Measurements from ENCODE around the gene INSIG1.

GRCh38 chr7:155254018-155254417 is 43.7 kb upstream of the INSIG1 start:
- TF ChIP-seq, protein P1, sequence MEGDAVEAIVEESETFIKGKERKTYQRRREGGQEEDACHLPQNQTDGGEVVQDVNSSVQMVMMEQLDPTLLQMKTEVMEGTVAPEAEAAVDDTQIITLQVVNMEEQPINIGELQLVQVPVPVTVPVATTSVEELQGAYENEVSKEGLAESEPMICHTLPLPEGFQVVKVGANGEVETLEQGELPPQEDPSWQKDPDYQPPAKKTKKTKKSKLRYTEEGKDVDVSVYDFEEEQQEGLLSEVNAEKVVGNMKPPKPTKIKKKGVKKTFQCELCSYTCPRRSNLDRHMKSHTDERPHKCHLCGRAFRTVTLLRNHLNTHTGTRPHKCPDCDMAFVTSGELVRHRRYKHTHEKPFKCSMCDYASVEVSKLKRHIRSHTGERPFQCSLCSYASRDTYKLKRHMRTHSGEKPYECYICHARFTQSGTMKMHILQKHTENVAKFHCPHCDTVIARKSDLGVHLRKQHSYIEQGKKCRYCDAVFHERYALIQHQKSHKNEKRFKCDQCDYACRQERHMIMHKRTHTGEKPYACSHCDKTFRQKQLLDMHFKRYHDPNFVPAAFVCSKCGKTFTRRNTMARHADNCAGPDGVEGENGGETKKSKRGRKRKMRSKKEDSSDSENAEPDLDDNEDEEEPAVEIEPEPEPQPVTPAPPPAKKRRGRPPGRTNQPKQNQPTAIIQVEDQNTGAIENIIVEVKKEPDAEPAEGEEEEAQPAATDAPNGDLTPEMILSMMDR (conservative IDR thresholded peaks at IDR 0.05; ENCODE audit: low read length): no peak
- TF ChIP-seq EZH2phosphoT487 (IDR thresholded peaks at IDR 0.05; ENCODE audit: borderline replicate concordance): no peak

Measured in Loucy (cell line).